CD4-positive, alpha-beta T cell treated with Interleukin-2 at 100 ng/mL for 4 hours (primary cell): ENCODE results near the gene SMIM38.

ENCODE experiments used
- DNase-seq: peaks from one replicate; pipeline ENCODE4 v3.0.0-alpha.2; 2020; ENCODE audit warnings: low spot score

Gene SMIM38

DNA sequence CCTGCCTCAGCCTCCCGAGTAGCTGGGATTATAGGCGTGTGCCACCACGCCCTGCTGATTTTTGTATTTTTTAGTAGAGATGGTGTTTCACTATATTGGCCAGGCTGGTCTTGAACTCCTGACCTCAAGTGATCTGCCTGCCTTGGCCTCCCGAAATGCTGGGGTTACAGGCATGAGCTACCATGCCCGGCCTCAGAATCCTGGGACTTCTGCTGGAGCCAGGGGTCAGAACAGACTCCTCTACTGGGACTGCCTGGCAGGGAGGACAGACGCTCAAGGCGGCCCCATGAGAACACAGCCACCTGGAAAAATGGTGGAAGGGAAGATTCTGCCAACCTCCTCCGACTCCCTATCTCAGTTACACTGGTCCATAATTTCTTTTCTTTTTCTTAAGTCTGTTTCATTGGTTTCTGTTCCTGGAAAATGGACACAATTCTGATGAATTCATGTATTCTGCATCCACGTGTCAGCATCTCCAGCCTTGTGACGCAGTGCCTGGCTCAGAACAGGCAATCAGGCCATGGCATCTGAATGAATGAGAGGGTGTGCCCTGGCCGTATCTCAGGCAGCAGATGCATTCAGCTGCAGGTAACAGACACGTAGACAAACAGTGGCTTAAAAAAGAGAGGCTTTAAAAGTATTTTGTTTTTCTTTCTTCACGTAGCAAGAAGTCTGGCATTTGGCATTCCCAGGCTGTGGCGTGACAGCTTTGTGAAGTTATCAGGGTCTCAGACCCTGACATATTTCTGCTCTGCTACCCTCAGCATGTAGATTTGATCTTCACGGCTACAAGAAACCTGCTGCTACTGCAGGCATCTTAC, 4.8 kb downstream of the SMIM38 start:
- no peak for DNase-seq

DNA sequence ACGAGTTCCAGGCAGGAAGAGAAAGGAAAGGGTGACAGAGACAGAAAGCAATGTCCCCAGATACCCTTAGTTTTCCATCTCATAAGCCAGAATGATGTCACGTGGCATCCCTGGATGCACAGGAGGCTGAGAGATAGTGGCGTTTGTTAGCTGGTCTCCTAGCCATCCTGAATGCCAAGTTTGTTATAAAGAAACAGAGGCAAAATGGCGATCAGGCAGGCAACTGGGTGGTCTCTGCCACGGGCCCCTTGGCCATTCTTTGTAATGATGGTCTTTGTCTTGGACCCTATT, 5.3 kb downstream of the SMIM38 start:
- no peak for DNase-seq

DNA sequence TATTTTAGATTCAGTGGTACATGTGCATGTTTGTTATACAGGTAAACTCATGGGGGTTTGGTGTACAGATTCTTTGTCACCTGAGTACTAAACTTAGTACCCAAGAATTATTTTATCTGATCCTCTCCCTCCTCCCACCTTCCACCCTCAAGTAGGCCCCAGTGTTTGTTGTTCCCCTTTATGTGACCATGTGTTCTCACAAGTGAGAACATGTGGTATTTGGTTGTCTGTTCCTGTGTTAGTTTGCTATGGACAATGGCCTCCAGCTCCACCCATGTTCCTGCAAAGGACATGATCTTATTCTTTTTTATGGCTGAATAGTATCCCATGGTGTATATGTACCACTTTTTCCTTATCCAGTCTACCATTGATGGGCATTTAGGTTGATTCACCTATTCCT, 6.8 kb downstream of the SMIM38 start:
- no peak for DNase-seq

DNA sequence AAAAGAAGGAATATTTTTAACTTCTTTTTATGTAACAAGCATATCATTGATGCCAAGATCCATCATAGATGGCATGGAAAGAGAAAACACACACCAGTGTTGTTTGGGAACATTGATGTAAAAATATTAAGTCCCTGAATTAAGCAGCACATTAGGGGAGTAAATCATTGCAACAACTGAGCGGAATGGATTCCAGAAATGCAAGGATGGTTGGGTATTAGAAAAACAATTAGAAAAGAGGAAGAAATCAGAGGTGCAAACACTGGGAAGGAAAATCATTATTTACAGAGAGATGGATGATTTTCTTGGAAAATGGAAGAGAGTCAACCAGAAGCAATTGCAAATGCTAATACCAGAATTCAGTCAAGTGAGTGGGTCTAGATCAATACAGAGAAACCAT, 8.1 kb downstream of the SMIM38 start:
- DNase-seq = no peak

DNA sequence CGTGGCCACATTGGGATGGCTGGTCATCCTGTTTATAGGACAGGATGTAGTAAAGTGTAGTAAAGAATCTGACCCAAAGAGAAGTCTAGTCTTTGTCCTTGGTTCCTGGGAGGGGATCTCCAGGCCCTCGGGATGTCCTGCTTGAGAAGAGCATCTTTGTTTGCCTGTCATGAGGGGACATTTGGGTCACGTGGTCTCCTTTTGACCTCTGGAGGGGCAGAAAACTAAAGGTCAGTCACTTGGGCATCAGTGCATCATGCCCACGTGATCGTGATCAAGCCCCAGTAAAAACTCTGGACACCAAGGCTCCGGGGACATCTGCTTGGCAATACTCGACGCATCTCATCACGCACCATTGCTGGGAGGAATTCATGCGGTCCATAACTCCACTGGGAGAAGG, 9.1 kb downstream of the SMIM38 start:
- DNase-seq = no peak

DNA sequence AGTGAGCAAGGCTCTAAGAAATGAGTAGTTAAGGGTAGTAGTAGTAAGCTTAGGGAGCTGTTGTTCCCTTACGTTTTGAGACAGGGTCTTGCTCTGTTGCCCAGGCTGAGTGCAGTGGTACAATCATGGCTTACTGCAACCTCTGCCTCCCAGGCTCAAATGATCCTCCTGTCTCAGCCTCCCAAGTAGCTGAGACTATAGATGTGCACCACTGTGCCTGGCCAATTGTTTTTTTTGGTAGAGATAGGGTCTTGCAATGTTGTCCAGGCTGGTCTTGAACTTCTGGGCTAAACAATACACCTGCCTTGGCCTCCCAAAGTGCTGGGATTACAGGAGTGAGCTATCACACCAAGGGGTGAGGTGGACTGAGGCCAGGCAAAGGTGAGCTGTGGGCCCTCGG, 10.0 kb downstream of the SMIM38 start:
- DNase-seq = no peak

DNA sequence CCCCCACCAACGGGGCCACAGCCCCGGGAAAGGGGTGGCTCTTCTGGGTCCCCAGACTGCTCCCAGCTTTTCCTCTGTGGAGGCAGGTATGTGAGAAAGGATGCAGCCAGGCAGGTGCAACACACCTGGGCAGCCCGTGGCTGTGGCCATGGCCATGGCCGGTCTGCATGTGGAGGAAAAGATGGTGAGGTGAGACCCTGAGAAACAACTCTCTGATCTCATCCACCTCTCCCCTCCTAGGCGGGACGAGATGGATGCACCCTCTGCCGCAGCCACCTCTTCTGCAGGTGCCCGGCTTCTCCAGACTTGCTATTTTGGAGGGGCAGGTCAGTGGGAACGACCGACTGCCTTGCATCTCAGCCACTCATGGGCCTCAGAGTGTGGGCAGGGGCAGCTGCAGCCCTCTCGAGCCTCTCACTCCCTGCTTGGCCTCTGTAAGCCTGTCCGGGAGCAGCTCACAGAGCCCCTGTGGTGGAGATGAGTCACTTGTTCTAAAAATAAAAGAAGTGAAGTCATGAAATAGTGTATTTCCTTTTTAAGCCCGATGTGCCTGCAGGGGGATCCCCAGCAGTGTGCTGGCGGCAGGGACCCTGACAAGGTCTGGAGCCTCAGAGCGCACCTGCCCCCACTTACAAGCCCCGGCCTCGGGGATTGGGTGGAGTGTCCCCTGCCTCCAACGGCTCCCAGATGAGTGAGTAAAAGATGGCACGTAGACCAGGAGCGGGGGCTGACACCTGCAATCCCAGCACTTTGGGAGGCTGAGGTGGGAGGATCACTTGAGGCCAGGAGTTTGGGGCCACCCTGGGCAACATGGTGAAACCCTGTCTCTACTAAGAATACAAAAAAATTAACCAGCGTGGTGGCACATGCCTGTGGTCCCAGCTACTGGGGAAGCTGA, 10.7 kb downstream of the SMIM38 start:
- peak; percentile 2 for DNase-seq

DNA sequence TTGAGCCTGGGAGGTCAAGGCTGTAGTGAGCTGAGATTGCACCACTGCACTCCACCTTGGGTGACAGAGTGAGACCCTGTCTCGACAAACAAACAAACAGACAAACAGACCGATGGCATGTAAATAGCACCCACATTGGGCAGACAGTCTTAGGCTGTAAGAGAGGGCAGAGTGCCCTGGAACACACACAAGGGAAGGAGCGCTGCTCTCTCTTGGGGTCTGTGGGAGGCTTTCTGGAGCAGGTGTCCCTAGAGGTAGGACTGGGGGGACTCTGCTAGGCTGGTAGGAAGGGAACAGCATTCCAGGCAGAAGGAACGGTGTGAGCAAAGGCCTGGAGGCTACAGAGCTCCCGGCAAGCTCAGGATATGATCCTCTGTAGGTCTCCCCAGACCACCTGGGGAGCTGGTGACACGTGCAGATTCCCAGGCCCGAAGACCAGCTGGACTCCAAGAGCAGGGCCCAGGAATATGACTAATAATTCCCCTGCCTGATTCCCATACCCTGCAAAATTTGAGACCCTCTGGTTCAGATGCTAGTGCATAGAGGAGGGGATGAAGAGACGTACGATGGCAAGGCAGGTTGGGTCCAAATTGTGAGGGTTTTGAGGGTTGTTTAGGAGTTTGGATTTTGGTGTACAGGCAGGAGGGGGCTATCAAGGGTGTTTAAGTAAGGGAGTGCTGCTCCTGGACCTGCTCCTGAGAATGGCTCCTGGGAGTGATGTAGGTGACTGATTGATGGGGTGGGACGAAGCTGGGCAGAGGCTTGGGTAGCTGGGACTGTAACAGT, 11.6 kb downstream of the SMIM38 start:
- no peak for DNase-seq

DNA sequence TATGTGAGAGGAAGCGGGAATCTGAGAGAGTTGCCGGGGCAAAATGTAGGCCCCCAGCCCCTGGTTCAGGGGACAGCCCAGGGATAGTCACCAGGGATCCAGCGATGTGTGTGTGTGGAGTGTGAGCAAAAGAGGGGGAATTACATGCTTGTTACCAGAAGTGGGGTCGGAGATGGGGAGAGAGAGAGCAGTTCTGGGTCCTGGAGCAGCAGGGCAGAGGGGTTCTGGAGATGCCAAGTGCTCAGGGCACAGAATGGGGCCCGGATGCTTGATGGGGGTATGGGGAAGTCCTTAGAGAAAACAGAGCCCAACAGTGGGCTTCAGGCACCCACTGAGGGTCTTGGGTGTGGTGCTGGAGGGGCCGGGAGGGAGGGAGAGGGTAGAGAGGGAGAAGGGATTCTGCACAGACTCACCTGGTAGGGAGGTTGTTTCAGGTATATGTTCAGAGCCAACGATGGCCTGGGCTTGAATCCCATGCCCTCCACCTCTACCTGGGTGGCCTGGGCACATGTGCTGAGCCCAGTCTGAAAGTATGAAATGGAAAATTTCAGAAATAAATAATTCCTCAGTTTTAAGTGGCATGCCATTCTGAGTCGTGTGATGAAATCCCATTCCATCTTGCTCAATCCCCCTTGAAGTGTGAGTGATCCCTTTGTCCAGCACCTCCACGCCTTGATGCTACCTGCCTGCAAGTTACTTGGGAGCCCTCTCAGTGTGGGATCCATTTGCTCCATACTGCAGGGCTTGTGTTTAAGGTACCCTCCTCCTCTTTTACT, 12.4 kb downstream of the SMIM38 start:
- no peak for DNase-seq

DNA sequence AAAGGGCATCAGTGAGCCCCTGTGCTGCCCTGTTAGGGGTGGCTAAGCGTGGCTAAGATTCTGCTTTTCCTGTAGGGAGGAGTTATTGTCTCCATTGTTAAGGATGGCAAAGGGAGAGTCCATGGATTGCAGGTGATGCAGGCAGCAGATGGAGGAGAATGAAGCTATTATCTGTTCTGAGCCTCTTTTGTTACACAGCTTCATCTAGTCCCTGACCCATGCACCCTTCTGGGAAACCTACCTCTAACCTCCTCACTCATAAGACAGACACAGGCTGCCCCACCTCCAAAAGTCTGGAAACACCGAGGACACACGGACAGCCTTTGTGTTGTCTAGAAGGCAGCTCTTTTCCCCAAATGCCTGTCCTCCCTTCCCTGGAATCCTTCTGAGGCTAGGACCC, 13.7 kb downstream of the SMIM38 start:
- DNase-seq = no peak

DNA sequence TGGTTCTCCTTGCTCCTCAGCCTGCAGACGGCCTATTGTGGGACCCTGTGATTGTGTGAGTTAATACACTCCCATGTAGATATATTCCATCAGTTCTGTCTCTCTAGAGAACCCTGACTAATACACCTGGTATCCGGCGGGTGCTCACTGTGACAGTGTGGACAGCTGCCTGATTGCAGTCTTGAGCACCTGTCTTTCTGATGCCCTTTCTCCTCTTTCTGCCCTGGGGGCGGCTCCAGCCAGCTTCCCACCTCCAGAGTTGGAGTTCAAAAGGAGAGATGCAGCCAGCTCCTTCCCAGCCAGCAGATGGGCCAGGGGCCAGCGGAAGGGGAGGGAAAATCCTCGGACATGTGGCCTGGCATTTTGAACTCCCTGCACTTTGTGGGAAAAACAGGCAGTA, 15.0 kb downstream of the SMIM38 start:
- no peak for DNase-seq

DNA sequence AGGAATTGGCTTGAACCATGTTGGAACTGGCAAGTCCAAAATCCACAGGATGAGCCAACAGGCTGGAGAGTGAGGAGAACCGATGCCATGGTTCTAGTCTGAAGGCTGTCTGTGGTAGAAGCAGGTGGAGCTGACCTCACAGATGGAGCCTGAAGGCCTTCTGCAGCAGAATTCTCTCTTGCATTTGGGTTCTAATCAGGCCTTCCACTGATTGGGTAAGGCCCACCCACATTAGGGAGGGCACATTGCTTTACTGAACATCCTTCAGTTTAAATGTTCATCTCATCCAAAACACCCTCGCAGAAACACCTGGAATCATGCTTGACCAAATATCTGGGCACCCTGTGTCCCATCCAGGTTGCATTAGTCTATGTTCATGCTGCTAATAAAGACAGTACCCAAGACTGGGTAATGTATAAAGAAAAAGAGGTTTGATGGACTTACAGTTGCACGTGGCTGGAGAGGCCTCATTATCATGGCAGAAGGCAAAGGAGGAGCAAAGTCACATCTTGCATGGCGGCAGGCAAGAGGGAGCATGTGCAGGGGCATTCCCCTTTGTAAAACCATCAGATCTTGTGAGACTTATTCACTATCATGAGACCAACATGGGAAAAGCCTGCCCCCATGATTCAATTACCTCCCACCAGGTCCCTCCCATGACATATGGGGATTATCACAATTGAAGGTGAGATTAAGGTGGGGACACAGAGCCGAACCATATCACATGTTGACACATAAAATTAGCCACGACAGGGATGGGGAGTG, 15.9 kb downstream of the SMIM38 start:
- no peak for DNase-seq

DNA sequence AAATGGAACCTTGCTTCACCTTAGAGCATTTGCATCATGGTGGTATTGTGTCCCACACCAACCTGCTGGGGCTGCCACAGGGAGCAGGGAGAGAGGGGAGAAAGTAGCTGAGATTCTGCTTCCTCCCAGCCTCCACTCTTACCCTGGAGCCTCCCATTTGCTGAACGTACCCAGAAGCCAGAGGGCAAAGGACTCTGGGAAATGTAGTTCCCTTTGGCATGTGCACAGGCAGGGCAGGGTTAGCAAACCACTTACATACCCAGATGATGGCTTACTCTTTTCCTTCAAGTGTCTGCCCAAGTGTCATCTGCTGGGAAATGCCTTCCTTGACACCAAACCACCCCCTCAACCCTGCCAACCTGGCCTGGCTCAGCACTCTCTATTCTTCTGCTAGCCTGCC, 16.9 kb downstream of the SMIM38 start:
- no peak for DNase-seq

DNA sequence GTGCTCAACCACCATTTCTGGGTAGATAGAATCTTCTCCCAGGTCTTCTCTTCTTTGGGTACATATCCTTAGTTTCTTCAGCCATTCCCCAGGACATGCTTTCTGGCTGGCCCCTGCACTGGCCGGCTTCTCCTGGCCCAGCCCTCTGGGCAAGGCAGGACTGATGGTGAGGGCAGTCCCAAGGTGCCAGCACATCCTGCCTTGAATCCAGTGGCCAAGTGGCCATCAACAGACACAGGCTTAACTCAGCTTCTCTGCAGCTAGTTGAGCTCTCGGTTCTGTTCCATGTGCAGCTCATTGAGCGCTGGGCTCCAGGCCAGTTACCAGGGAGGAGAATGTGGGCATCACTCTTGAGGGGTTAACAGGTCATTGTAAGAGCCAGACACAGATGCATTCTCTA, 17.6 kb downstream of the SMIM38 start:
- DNase-seq = no peak

DNA sequence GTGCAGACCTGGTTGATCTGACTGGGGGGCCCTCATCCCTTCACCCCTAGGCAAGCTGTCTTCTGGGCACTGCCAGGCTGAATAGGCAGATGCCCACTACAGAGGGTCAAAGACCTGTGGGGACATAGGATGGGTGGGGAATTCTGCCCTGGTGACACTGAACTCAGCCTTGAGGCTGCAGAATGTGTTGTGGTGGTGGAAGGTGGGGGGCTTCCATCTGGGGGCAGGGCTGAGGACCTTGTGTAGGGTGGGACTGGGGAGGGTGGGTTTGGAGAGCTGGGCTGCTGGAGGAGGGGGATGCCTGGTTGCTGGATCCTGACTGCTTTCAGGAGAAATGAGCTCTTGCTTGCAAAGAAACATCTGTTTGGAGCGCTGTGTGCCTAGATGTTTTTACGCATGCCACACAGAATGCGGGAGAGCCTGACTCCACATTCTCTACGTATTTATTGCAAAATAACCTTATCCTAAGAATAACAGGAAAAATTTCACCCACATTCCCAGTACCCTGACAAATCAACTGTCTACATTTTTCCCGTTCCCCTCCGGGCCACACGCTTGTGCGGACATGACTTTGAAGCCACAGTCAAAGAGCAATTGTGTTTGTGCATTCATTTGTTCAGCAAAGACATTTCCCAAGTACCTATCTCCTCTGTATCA, 18.3 kb downstream of the SMIM38 start:
- no peak for DNase-seq

DNA sequence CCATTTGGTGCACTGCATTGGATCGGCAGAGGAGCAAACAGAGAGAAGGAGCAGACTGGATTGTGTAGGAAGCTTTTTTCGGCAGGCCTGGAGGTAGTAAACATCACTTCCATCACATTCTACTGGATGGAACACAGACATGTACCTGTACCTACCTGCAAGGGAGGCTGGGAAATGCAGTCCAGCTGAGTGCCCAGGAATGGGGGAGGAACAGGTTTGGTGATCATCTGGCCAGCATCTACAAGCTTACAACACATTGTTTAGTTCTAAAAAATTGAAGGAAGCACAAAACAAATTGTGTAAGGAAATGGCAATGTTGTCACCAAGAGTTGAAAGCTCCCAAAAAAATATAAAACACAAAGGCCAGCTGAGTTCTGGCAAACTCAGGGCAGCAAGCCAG, 19.1 kb downstream of the SMIM38 start:
- no peak for DNase-seq

DNA sequence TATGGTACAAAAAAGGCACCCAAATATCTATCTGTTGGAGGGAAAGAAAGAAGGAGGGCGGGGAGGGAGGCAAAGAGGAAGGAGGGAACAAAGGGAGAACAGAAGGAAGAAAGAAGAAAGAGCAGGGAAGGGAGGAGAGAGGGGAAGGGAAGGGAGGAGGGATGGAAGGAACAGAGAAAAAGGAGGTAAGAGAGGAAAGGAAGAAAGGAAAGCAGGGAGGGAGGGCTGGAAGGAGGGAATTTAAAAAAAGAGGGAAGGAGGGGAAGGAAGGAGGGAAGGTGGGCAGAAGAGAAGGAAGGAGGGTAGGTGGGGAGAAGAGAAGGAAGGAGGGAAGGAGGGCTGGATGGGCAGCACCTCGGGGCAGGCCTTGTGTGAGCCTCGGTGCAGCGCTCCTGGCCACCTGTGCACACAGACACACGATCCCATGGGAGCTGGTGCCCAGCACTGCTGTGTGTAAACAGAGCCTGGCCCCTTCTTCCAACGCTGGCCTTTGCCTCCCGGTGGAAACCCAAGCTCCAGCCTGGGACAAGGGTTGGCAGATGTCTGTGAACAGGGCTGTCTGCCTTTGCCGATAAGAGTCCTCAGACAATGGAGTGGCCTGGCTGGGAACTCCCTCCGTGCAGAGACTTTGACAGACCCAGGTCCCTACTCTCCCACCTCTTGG, 23.2 kb downstream of the SMIM38 start:
- no peak for DNase-seq

DNA sequence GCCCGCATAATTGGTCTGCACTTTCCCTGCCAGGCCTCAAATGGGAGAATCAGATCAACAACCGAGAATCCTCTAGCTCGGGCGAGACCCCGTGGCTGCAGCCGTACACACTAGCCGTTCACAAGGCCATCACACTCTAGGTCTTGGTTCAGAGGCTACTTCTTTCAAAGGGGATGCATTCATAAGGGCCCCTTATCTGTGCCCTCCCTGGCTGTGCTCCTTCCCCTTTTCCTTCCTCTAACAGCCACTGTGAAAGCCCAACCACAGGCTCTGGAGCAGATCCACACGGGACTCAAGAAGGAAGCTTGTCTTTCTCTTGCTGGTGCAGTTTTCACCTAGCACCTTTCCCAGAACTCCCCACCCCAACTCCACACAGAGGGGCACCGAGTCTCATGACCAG, 24.5 kb downstream of the SMIM38 start:
- DNase-seq = no peak

DNA sequence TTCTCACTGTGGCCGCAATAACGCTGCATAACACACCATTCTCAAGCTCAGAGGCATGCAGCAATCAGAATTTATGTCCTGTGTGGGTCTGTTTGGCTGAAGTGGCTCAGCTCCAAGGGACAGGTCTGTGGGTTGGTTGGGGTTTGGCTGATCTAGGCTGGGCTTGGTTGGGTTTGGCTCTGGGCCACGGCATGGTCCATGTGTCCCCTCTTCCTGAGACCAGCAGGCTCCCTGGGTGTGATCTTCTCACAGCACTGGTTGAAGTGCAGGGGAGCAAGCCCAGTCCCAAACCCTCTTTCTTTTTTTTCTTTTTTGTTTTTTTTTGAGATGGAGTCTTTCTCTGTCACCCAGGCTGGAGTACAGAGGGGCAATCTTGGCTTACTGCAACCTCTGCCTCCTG, 25.0 kb downstream of the SMIM38 start:
- no peak for DNase-seq

DNA sequence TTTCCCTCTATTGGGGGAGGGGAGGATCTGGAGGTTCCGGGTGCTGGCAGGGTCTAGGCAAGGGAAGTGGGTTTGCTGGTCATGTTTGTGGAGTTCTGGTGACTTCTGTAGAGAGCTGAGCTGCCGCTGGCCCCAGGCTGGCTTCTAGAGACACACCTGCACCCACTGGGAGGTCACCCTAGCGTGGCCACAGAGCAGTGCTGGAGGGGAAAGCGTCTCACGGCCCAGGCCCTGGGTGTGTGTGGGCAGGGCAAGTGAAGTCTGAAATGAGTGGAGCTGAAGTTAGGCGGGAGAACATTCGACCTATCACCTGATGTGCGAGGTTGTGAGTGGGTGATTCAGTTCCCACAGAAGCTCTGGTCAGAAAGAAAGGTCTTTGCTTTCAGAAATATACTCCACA, 27.9 kb downstream of the SMIM38 start:
- DNase-seq = no peak
